NCI-H510A treated with DMSO at 0.1 percent for 48 hours (cell line): ENCODE measurements around the gene LRMDA.
A peak's percentile ranks its signal among the peaks of the same experiment; 100 is the strongest.

Experiments
- DNase-seq: peaks from one replicate; lab custom pipeline; 2025; lab: John Stamatoyannopoulos, UW

LRMDA gene

GRCh38 chr10:75401569-75402485 is 29.6 kb upstream of the LRMDA start, which contains the start of gene ZNF503:
Gene ZNF503, minus strand, starts transcription at chr10:75401764. Its CDS starts 345 bp downstream, at chr10:75401419.
- peak; percentile 96 for DNase-seq

- DNase-seq = peak; percentile 96
Observed at GRCh38 chr10:75402486-75403143, 28.8 kb upstream of the LRMDA start.

- DNase-seq = peak; percentile 60
Observed at GRCh38 chr10:75403144-75403938, 28.1 kb upstream of the LRMDA start.

- DNase-seq = peak; percentile 66
Observed at GRCh38 chr10:75403939-75404814, 27.2 kb upstream of the LRMDA start.

- peak; percentile 46 for DNase-seq
Observed at GRCh38 chr10:75404815-75405597, 26.4 kb upstream of the LRMDA start.

- DNase-seq = no peak
Observed at GRCh38 chr10:75405598-75406461, 25.6 kb upstream of the LRMDA start.

- no peak for DNase-seq
Observed at GRCh38 chr10:75406462-75407223, 24.8 kb upstream of the LRMDA start.

GRCh38 chr10:75407224-75407712 is 24.2 kb upstream of the LRMDA start:
- no peak for DNase-seq

GRCh38 chr10:75407713-75408508 is 23.5 kb upstream of the LRMDA start:
- DNase-seq = no peak

GRCh38 chr10:75408509-75408875 is 22.9 kb upstream of the LRMDA start:
- DNase-seq = no peak

GRCh38 chr10:75408911-75409885 is 22.2 kb upstream of the LRMDA start:
- DNase-seq = peak; percentile 78

- DNase-seq = no peak
Observed at GRCh38 chr10:75410132-75411005, 21.1 kb upstream of the LRMDA start.

GRCh38 chr10:75414527-75414926 is 16.9 kb upstream of the LRMDA start:
- DNase-seq = no peak

GRCh38 chr10:75417522-75417927 is 13.9 kb upstream of the LRMDA start:
- peak; percentile 34 for DNase-seq

- DNase-seq = no peak
Observed at GRCh38 chr10:75418293-75418692, 13.1 kb upstream of the LRMDA start.

- DNase-seq = no peak
Observed at GRCh38 chr10:75418712-75419111, 12.7 kb upstream of the LRMDA start.
